Activated T-helper 2 cell treated with anti-CD3 and anti-CD28 coated beads, Interferon-gamma antibody, Interleukin-2, Interleukin-4, amounts not matched to agents 10 μg/mL and 5 μg/mL and 100 μg/mL, durations not matched to agents 14 hours and 24 hours and 36 hours (primary cell): ENCODE data around the gene PHF12. TPM values are rescaled to one million over a fixed set of nuclear protein-coding genes. Genes with fewer than 3 reads are reported as not detected.

ENCODE experiments used
- DNase-seq: peaks from one replicate; pipeline ENCODE4 v3.0.0; 2021; ENCODE audit warnings: low spot score
- H3K27ac Mint-ChIP-seq: one replicate; pipeline ENCODE4 v1.8.0; 2021; ENCODE audit warnings: mixed read lengths
- H3K27me3 Mint-ChIP-seq: one replicate; pipeline ENCODE4 v1.8.0; 2021; ENCODE audit warnings: low read depth, mixed read lengths
- H3K36me3 Mint-ChIP-seq: one replicate; pipeline ENCODE4 v1.8.0; 2021; ENCODE audit warnings: low read depth, mixed read lengths
- H3K4me1 Mint-ChIP-seq: one replicate; pipeline ENCODE4 v1.8.0; 2021; ENCODE audit warnings: low read depth, mixed read lengths
- H3K4me3 Mint-ChIP-seq: one replicate; pipeline ENCODE4 v1.8.0; 2021; ENCODE audit warnings: low read depth, mild to moderate bottlenecking, moderate library complexity, mixed read lengths
- H3K9me3 Mint-ChIP-seq: one replicate; pipeline ENCODE4 v1.8.0; 2021; ENCODE audit warnings: mixed read lengths
- intact Hi-C: fragments of 100-400 bp; cut with micrococcal nuclease; formaldehyde crosslinking; loops from one replicate; pipeline ENCODE4 v1.15.1; 2023
- total RNA-seq: library from RNA; stranded (reverse); gene quantifications from 2 replicates; pipeline ENCODE4 v1.2.3, GENCODE V29; 2022

The PHF12 gene
- total RNA-seq, 1 donor from 2014 or later: 59.5 TPM

GRCh38 chr17:28871056-28871579 lies 80.2 kb downstream of the PHF12 start:
- peaks cover 2% of the 10 kb centered on the region for H3K36me3 Mint-ChIP-seq
- H3K27ac Mint-ChIP-seq: peak overlapping the region; percentile 97
- intact Hi-C loops: loop anchor here (1.0 kb wide), 1 partner anchor 16 kb away; the partner anchor contains the start of gene ERAL1
- H3K9me3 Mint-ChIP-seq: no peaks in the 10 kb centered on the region
- no peak overlapping the region for H3K4me3 Mint-ChIP-seq
- DNase-seq: peak; percentile 39
- no peaks in the 10 kb centered on the region for H3K27me3 Mint-ChIP-seq
- peaks cover 15% of the 10 kb centered on the region for H3K4me1 Mint-ChIP-seq

GRCh38 chr17:28867276-28867675 lies 84.0 kb downstream of the PHF12 start:
- Mint-ChIP-seq H3K4me3 (no peak overlapping the region), H3K36me3 (peaks cover 6% of the 10 kb centered on the region), H3K9me3 (no peaks in the 10 kb centered on the region), H3K27me3 (no peaks in the 10 kb centered on the region), H3K27ac (no peak overlapping the region), H3K4me1 (peaks cover 10% of the 10 kb centered on the region)
- intact Hi-C loops: no loop called here
- no peak for DNase-seq

- Mint-ChIP-seq H3K9me3 (no peaks in the 10 kb centered on the region), H3K27me3 (no peaks in the 10 kb centered on the region), H3K4me1 (peaks cover 6% of the 10 kb centered on the region), H3K36me3 (peaks cover 9% of the 10 kb centered on the region), H3K4me3 (no peak overlapping the region), H3K27ac (no peak overlapping the region)
- intact Hi-C loops: no loop called here
- no peak for DNase-seq
These were observed 85.2 kb downstream of the PHF12 start for GRCh38 chr17:28865946-28866752.

- no peak for DNase-seq
- no peak overlapping the region for H3K27ac Mint-ChIP-seq
- no peak overlapping the region for H3K4me3 Mint-ChIP-seq
- H3K27me3 Mint-ChIP-seq: no peaks in the 10 kb centered on the region
- peaks cover 3% of the 10 kb centered on the region for H3K4me1 Mint-ChIP-seq
- intact Hi-C loops: no loop called here
- no peaks in the 10 kb centered on the region for H3K9me3 Mint-ChIP-seq
- H3K36me3 Mint-ChIP-seq: peaks cover 12% of the 10 kb centered on the region
These were observed 86.1 kb downstream of the PHF12 start for GRCh38 chr17:28864991-28865849.

- Mint-ChIP-seq H3K9me3 (no peaks in the 10 kb centered on the region), H3K4me1 (peaks cover 3% of the 10 kb centered on the region), H3K36me3 (peaks cover 18% of the 10 kb centered on the region), H3K4me3 (no peak overlapping the region), H3K27ac (no peak overlapping the region), H3K27me3 (no peaks in the 10 kb centered on the region)
- no peak for DNase-seq
- intact Hi-C loops: no loop called here
These were observed 87.4 kb downstream of the PHF12 start for GRCh38 chr17:28863953-28864352.

- H3K4me3 Mint-ChIP-seq: no peak overlapping the region
- no peaks in the 10 kb centered on the region for H3K9me3 Mint-ChIP-seq
- intact Hi-C loops: no loop called here
- no peaks in the 10 kb centered on the region for H3K27me3 Mint-ChIP-seq
- no peak overlapping the region for H3K27ac Mint-ChIP-seq
- peaks cover 32% of the 10 kb centered on the region for H3K36me3 Mint-ChIP-seq
- DNase-seq: no peak
- peaks cover 12% of the 10 kb centered on the region for H3K4me1 Mint-ChIP-seq
These were observed 88.8 kb downstream of the PHF12 start for GRCh38 chr17:28862561-28862960.

GRCh38 chr17:28861393-28862203 lies 89.7 kb downstream of the PHF12 start:
- Mint-ChIP-seq H3K9me3 (no peaks in the 10 kb centered on the region), H3K4me1 (peaks cover 12% of the 10 kb centered on the region), H3K36me3 (peaks cover 39% of the 10 kb centered on the region), H3K4me3 (no peak overlapping the region), H3K27me3 (no peaks in the 10 kb centered on the region), H3K27ac (no peak overlapping the region)
- DNase-seq: no peak
- intact Hi-C loops: no loop called here

GRCh38 chr17:28860363-28860808 lies 90.9 kb downstream of the PHF12 start:
- DNase-seq: no peak
- Mint-ChIP-seq H3K4me3 (no peak overlapping the region), H3K9me3 (no peaks in the 10 kb centered on the region), H3K36me3 (peaks cover 42% of the 10 kb centered on the region), H3K4me1 (peaks cover 17% of the 10 kb centered on the region), H3K27ac (no peak overlapping the region), H3K27me3 (no peaks in the 10 kb centered on the region)
- intact Hi-C loops: no loop called here

GRCh38 chr17:28858801-28859355 lies 92.4 kb downstream of the PHF12 start:
- Mint-ChIP-seq H3K27ac (peak overlapping the region; percentile 42), H3K27me3 (no peaks in the 10 kb centered on the region), H3K9me3 (no peaks in the 10 kb centered on the region), H3K36me3 (peaks cover 47% of the 10 kb centered on the region), H3K4me1 (peaks cover 24% of the 10 kb centered on the region), H3K4me3 (no peak overlapping the region)
- DNase-seq: no peak
- intact Hi-C loops: no loop called here

- Mint-ChIP-seq H3K4me1 (peaks cover 24% of the 10 kb centered on the region), H3K36me3 (peaks cover 47% of the 10 kb centered on the region), H3K9me3 (no peaks in the 10 kb centered on the region), H3K4me3 (peak overlapping the region; percentile 28), H3K27me3 (no peaks in the 10 kb centered on the region), H3K27ac (peak overlapping the region; percentile 76)
- intact Hi-C loops: no loop called here
- DNase-seq: no peak
These were observed 93.2 kb downstream of the PHF12 start for GRCh38 chr17:28857905-28858800.

GRCh38 chr17:28856028-28856574 lies 95.2 kb downstream of the PHF12 start:
- Mint-ChIP-seq H3K36me3 (peaks cover 40% of the 10 kb centered on the region), H3K4me1 (peaks cover 24% of the 10 kb centered on the region), H3K27me3 (no peaks in the 10 kb centered on the region), H3K4me3 (peak overlapping the region; percentile 86), H3K9me3 (no peaks in the 10 kb centered on the region), H3K27ac (no peak overlapping the region)
- intact Hi-C loops: no loop called here
- DNase-seq: no peak
